Stomach (tissue), 4 donors: ENCODE results near the gene SFT2D3.

ENCODE experiments used
- CTCF ChIP-seq, 7 experiments: fragments of 450-650 bp in 4 of 7; fragments of 200-600 bp in 3 of 7; sonication (generic) in 3 of 7; IDR thresholded peaks; one replicate each; pipeline ENCODE4 v1.5.1; 2016 to 2019; ENCODE audit warnings: antibody characterized with exemption in 7 of 7, control low read depth in 2 of 7, mild to moderate bottlenecking in 1 of 7
- POLR2A ChIP-seq, 4 donors: fragments of 450-650 bp; IDR thresholded peaks; one replicate each; pipeline ENCODE4 v1.6.1; 2016; ENCODE audit warnings: antibody characterized with exemption in 4 of 4, control low read depth in 2 of 4, mild to moderate bottlenecking in 1 of 4, moderate library complexity in 1 of 4
- POLR2AphosphoS5 ChIP-seq, 3 donors: sonication (generic); formaldehyde crosslinking; IDR thresholded peaks; one replicate each; pipeline ENCODE4 v1.6.1; 2016; ENCODE audit warnings: antibody characterized with exemption in 3 of 3

GRCh38 chr2:127662937-127663565, 38.2 kb upstream of the SFT2D3 start:
- TF ChIP-seq CTCF (IDR thresholded peaks at IDR 0.05), result no peak
- no peak for TF ChIP-seq POLR2AphosphoS5 (IDR thresholded peaks at IDR 0.05)
- TF ChIP-seq POLR2A (IDR thresholded peaks at IDR 0.05), result no peak
